ENCODE data around the gene CTIF.
"Not testable (repeated sequence)": the region's sequence is repeated elsewhere in the genome, so short reads cannot be mapped to it uniquely, and the experiment has no call there.

The CTIF gene

DNA sequence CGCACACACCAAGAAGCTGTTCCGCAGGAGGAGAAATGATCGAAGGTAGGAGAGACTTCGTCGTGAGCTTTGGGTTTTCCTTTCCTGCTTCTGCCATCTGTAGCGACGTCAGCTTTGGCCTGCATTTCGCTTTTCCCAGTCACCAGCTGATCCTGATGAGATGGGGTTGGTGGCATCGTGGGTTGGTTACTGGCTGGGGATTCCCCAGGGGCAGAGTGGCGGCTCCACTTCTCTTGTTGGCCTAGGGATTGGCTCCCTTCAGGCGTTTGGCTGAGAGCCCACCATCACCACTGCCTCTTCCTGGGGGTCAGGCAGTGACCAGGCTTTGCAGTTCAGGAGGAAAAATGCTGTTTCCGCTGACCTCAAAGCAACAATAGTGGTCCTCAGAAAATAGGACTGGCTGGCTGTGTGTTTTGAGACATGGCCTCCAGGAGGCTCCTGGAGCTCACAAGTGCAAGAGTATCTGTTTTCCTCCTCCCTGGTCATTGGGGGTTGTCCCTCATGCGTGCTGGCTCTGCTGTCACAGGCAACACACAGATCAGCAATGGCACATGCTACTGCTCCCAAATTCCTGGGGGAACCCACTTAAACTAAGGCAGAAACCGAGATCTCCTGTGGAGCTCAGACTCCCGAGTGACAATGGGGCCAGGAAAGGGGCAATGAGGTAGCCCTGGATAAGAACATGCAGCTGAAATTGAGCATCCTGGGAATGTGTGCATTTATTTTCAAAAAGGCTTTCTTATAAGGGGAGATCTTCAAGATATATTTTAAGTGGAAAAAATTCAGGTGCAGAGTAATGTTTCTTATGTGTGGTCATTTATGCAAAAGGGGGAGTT lies 173.0 kb downstream of the CTIF start:
- peak; percentile 62 for DNase-seq

DNA sequence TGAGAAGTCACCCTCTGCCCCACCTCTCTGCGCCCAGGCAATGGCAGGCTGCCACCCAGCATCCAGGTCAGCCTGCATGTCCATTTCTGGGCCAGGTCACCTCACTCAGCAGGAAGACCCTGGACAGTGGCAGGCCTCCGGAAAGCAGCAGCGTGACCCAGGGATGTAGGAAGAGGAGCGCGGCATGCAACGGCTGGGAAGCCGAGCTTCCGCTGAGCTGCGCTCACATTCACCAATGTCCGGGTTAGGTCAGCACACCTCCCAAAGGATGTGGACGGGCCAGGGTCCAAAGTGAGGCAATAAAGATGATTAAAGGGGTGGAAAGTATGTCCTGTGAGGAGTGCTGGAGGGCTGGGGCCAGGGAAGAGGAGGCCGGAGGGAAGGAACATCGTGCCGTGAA lies 174.5 kb downstream of the CTIF start:
- DNase-seq: no peak

DNA sequence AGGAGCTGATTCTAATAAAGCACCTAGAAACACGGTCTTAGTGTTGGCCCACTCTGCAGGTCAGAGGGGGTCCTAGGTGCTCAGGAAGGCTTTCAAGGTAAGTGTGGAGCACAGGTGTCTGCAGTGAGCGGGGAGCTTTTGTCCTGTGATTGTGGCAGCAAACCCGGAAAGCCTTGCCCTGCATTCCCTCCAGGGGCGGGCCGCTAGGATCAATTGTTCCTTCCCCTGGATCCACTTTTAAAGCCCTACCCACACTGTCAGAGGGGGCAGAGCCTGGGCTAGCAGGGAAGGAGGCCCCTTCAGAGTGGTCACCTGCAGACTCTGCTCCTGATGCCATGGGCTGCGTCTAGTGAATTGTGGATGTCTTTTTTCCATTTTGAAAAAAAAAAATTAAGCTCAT lies 176.0 kb downstream of the CTIF start:
- DNase-seq: no peak

DNA sequence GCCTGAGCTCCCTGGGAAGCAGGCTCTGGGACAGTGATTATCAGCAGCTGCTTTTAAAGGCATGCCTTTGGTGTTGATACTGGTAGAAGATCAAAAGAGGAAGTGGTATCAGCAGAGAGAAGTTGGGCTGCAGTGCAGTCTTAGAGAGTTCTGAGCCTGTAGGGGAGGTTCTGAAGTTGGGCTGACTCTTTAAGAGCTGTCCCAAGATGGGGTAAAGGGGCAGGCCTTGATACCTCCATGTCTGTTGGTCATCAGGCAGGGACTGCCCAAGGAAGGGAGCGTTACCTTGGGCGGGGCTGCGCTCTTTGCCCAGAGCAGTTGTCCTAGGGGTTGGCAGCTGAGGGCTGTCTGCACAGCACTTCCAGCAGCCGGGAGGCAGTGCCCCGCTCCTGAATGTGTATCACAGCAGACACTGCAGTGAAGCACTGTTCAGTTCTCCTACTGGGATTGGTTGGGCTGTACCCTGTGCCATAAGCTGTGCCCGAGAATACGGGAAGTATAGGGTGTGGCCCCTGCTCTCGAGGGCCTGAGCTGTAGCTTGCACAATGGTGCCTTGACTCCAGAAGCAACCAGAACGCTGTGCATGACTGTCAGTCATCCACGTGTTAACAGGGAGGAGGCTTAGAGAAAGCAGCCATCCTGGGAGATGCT lies 177.0 kb downstream of the CTIF start:
- DNase-seq: no peak

DNA sequence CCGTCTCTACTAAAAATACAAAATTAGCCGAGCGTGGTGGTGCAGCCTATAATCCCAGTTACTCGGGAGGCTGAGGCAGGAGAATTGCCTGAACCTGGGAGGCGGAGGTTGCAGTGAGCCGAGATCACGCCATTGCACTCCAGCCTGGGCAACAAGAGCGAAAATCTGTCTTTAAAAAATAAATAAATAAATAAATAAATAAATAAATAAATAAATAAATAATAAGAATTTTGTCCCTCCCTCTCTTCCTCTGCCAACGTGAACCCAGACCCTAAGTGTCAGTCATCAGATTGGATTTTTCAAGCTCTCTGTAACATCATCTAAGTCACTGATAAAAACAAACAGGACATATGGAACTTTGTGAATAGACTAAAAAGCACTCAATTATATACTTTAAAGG lies 178.4 kb downstream of the CTIF start:
- not testable (repeated sequence) for DNase-seq

DNA sequence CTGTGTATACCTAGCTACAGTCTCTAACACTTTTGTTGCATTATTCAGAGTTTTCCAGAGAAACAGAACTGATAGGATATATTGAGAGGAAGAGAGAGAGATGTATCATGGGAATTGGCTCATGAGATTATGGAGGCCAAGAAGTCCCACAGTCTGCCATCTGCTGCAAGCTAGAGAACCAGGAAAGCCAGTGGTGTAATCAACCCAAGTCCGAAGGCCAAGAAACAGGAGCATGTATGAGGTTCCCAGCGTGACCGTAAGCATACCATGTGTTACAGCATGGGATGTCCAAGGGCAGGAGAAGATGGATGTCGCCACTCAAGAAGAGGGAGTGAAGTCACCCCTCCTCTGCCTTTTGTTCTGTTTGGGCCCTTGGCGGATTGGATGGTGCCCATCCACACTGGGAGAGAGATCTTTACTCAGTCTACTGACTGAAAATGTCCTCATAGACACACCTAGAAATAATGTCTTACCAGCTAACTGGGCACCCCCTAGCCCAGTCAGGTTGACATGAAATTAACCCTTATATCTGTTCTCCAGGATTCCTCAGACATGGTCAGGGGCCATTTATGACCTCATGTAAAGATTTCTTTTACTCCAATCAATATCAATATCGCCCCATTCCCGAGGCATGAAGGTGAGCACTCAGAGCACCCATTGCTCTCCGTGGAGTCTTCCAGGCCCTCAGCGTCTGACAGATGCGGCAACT lies 179.6 kb downstream of the CTIF start:
- DNase-seq: no peak

DNA sequence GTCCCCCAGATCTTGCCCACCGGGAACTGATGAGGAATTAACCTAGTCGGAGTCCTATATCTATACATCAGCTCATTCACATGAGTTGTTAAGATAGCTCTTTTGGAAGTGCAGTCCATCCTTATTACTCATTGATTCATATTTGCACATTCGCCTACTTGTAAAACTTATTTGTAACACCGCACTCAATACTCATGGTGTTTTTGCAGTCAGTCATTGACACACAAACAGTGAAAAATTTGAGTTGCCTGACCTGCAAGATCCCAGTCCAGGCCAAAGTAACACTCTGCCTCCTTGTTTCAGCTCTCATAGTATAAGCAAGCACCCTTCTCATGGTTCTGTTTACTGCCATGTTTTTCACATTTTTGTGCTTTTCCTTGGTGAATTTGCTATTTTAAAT lies 180.6 kb downstream of the CTIF start:
- no peak for DNase-seq

DNA sequence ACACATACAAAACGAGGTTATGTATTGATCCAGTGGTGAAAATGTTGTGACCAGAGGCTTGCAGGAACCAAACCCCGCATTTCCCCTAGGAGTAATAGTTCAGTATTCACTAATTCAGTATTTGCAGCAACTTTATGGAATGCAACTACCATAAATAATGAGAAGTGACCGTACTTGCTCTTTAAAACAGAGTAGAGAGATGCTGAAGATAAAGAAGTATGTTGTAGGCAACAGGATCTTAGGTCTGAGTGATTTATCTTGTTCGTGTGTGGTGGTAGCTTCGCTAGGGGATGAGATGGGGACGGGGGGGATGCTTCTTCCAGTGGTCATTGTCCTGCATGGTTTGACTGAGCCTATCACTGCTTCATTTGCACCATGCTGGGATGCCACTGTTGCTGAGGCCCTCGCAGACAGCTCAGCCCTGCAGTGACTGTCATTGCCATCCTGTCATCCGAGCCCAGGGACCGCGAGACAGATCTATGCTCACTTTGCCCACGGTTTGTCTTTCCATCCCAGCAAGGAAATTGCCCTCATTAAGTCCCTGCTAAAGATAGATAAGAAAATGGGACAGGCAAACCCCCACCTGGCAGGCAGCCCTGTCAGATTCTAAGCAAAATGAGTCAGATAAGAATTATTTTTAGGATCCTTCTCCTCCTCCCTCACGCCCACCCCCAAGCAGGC lies 181.3 kb downstream of the CTIF start:
- peak; percentile 71 for DNase-seq

DNA sequence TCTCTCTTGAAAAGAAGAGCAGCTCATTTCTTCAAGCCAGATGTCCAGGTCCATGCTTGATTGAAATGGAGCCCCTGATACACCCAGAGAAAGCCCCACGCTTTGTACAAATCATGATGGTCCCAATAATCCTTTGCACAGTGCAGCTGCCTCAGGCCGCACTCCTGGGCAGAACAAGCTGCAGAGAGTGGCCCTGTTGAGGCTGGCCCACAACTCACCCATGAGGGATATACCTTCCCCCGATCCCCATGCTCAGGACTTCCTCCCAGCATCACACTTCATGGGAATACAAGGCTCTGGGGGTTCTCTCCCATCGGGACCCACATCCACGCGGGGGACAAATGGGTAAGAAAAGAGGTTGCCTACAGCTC lies 181.8 kb downstream of the CTIF start:
- DNase-seq: no peak

DNA sequence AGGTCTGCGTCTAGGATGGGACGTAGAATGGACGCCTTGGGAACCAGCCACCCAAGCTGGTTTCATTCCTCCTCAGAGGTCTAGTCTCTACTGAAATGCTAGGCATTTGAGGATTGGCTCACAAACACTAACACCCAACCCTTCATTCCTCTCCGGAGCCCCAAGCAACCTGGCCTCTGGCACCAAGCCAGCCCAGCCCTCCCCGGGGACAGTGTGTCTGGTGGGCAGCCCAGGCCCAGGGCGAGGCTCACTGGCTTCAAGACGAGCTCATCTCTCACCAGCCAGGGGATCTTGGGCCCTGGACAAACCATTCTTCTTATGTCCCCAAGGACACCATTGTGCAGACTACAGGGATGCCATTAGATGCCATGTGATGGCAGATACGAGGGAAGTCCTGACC lies 182.5 kb downstream of the CTIF start:
- DNase-seq: peak; percentile 46

DNA sequence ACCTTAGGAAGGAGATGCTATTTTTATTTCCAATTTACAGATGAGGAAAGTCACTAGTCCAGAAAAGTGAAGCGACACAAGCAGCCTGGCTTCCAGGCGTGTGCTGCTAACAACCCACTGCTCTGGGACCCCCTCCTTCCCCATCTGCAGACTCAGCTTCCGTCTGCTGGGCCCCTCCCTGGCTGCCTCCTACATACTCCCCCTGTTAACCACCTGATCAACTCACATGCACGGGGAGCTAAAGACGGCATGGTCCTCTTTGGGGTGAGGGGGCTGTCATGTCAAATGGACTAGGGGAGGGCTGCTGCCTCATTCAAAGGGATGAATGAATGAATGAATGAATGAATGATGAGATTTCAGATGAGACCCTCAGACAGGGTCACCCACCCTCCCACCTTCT lies 184.2 kb downstream of the CTIF start:
- DNase-seq: no peak

DNA sequence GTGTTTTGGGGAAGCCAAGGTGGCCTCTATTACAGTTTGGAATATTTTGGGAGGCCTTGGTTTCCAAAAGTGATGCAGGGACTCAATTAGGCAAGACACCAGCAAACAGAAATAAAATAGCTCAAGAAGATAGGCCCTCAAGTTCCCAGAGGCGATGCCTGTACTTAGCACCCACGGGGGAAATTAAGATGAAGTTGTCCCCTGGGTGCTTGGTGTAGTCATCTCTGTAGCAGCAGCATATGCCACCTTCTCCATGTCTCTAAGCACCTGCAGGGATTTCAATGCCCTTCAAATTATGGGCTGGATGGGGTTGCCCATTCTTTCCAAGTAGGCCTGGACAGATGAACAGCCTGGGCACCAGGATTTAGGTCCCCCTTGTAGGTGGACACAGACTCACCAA lies 185.0 kb downstream of the CTIF start:
- no peak for DNase-seq

DNA sequence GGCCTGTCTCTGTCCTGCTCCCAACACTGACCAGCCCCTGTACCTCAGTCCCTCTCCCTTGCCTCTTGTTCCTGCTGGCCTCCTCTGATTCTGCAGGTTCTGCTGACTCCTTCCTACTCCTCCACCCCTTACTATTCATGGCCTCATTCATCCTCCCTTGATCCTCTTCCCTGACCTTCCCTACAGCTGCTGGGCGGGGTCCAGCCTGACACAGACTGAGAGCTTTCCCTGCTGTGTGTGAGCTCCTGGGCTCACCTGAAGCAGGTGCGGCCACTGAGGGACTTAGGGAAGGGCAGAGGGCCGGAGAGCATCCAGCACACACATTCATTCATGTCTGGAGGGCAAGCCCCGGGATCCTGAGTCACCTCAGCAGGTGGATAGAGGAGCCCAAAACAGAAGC lies 185.6 kb downstream of the CTIF start:
- DNase-seq: no peak

DNA sequence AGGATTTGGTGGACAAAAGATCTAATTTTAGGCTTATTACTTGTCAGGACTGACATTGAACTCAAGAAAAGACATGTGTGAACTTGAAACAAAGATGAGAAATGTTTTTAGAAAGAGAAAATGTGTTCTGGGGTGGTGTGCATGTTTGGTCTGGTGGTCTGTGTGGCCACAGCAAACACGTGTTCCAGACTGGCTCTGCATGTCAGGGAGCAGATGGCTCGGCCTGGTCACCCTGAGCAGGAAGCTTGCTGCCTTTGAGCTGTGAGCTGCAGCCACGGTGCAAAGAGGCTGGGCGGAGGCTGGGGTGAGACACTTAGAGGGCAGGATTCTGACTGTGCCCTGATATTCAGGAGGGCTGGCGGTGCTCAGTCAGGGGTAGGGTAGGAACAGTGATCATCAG lies 186.1 kb downstream of the CTIF start:
- DNase-seq: no peak

DNA sequence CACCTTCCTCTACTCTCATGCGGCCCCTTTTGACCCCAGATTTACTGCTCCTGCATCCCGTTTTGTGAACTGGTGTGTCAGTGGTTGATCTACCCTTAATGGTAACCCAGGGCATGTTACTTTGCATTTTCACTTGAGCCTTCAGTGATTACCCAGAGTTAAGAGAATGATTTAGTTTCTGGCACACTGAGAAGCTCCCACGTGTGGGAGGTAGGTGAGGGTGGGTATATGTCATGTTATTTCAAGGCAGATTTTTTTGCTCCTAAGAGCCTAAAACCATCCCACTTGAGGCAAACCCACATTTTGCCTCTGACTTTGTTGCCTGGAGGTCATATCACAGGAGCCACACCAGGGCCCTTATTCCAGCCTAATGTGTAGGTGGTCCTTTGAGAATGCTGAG lies 186.7 kb downstream of the CTIF start:
- DNase-seq: no peak

DNA sequence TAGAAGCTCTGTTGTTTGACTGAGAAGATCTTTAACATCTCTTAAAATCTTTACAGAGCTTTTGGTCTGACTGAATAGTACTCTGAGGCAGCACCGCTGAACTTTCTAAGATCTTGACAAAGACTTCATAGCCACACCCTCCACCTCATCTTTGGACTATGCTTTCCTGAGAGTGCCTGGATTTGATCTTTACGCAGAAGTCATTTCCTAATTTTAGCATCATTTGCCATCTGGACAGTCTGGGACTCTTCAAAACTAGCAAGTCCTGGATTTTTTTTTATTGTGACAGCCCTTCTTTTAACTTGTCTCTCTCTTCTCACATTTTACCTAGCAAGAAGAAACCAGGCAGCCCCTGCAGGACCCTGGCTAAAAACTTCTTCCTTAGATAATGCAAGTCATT lies 188.8 kb downstream of the CTIF start:
- DNase-seq: peak; percentile 71

DNA sequence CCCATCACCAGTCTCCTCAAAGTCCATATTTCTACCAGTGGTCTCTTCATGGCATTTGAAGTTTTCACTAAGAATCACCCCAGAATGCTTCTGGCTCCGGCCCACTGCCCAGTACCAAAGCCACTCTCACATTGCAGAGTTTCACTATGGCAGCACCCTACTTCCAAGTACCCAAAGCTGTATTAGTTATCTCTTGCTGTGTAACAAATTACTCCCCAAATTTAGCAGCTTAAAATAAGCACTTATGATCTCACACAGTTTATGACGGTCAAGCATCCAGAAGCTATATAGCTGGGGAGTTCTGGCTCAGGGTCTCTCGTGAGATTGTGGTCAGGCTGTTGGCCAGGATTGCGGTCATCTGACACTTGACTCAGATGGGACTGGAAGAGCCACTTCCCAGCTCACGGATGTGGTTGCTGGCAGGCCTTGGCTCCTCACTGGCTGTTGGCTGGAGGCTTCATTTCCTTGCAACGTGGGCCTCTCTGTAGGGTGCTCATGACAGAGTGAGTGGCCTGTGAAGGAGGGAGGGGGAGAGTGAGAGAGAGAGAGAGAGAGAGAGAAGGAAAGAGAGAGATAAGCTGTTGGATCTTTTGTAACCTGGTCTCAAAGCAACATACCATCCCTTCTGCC lies 189.5 kb downstream of the CTIF start:
- peak; percentile 93 for DNase-seq

DNA sequence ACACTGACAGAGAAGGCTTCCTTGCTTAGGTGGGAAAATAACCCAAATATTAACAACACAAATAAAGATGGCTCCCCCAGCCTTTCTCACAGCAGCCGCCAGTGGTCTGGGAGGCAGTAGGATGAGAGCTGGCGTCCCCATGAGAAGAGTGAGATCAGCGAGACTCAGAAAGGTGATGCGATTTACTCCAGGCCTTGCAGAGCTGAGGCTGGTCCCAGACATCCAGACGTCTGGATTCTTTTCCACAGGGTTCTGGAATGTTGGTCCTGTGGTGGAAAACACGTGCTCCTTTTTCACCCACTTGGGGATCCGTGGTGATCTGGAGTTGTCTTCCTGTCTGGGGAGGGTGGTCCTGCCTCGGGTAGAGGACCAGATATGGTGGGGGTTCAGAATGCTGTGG lies 190.6 kb downstream of the CTIF start:
- peak; percentile 77 for DNase-seq

DNA sequence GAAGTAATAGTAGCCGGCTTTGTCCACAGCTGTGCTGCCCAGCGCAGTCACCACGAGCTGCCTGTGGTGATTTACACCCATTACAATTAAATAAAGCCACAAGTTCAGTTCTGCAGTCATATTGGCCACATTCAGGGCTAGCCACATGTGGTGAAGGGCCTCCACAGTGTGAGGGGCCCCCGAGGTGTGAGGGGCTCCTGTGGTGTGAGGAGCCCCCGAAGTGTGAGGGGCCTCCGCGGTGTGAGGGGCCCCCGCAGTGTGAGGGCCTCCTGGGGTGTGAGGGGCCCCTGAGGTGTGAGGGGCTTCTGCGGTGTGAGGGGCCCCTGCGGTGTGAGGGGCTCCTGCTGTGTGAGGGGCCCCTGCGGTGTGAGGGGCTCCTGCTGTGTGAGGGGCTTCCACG lies 191.2 kb downstream of the CTIF start:
- no peak for DNase-seq

DNA sequence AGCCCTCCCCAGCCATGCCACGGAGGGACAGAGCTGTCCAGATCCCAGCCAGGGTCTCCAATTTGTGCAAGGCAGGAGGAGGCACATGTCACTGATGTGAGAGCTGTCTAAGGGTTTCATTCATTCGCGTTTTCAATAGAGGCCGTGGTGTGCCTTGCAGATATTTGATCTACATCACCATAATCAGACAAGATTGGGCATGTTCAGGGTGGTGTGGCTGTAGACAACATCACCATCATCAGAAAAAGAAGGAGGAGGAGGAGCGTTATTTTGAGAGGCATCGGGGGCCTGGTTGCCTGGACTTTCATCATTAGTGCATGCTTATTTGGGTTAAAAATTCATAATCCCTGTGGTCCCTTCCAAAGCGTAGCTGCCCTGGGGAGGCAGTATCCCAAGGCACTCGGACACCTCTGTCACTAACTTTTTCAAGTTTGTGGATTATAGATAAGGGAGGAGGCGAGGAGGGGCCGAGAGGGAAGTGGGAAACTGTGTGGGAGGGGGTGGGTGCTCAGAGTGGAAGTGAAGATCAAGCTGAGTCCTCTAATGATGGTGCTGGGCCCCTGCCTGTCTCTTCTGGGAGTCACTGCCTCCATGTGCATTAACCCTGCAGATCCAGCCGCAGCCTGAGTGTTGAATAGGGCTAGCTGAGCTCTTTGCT lies 194.1 kb downstream of the CTIF start:
- no peak for DNase-seq

DNA sequence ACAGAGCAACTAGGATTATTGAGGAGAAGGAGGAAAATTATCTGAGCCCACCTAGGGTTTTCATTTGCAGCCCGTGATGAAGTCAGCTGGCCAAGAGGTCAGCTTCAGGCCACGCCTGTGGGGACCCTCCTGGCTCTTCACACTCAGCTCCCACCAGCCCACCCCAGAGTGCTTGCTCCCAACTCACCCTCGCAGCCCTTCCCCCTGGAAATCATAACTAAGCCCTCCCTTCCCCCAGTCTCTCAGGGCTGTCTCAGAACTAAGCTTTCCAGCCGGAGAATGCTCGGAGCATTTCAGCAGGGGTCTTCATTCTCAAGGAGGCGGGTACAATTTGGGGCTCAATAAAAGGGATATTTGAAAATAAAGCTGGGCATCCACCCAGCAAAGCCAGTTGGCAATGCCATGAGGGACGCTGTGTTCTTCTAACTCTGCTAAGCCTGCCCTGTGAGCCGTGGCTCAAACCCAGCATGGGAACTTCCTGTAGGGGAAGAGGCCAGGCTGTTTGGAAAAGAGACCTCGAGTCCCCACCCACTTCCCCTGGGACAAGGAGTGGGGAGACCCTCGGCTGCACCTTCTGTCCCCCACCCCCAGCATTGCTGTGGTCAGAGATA lies 194.9 kb downstream of the CTIF start:
- DNase-seq: no peak

DNA sequence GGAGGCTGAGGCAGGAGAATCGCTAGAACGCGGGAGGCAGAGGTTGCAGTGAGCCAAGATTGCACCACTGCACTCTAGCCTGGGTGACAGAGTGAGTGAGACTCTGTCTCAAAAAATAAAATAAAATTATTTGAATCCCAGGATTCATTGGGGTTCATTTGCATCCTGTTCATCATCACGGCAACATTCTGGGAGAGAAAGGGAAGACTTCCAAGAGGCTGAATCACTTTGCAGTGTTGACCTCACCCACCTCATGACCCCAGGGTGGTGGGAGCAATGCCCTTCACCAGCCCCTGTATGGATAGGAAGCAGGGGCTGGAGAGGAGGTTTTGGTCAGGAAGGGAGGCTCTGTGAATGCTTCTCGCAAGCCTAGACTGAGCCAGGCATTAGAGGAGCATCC lies 195.6 kb downstream of the CTIF start:
- no peak for DNase-seq
